CD4-positive, alpha-beta T cell treated with Interferon gamma for 1 hour (primary cell): Measurements from ENCODE around the gene CBR1.
"Not testable (repeated sequence)": the region's sequence is repeated elsewhere in the genome, so short reads cannot be mapped to it uniquely, and the experiment has no call there.

Source experiments
- DNase-seq: peaks from one replicate; pipeline ENCODE4 v3.0.0-alpha.2; 2020

The CBR1 gene

GRCh38 chr21:36082237-36082664 lies 12.4 kb downstream of the CBR1 start:
- no peak for DNase-seq

- no peak for DNase-seq
These were observed 17.7 kb downstream of the CBR1 start for GRCh38 chr21:36087362-36088138.

DNA sequence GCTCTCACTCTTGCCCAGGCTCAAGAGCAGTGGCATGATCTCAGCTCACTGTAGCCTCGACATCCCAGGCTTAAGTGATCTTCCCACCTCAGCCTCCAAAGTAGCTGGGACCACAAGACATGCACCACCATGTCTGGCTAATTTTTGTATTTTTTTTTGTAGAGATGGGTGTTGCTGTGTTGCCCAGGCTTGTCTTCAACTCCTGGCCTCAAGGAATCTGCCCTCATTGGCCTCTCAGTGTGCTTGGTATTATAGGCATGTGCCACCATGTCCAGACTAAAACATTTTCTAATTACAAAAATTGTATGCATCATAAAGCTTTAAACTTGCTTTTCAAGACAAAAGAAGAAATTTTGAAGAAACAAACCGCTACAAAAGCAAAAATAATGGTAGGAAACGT lies 20.1 kb downstream of the CBR1 start:
- no peak for DNase-seq

DNA sequence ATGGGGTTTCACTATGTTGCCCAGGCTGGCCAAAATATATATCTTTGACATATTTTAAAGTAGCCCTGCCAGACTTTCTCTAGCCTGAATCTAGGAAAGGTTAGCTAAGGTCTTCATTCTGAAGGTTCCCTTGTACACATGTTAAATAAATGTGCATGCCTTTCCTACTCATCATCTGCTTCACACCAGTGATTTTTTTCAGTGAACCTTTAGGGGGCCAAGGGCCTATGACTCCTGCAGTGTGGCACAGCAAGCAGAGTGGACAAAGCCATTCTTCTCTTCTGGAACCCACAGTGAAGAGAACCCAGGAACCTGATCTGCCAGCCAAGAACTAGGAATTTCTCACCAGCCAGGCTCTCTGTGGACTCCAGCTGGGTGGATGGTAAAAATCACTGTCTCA lies 22.9 kb downstream of the CBR1 start:
- DNase-seq = no peak

DNA sequence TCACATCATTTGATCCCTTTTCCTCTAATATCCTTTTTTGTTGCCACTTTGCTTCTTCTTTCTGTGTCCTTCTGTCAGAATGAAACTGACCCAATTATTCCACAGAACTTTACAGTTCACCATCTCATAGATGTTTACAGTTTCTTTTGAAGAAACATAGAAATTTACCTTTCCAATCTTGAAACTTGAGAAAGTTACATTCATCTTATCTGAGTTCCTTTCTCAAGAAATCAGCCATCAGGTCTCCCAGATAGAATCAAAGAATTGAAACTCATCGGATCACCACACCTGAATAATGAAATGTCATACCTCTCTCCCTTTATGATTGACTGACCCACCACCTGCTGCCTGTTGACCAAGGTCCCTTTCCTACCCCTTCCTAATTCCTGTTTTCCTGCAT lies 23.7 kb downstream of the CBR1 start:
- DNase-seq = no peak

GRCh38 chr21:36096398-36097290 lies 26.8 kb downstream of the CBR1 start:
- no peak for DNase-seq

DNA sequence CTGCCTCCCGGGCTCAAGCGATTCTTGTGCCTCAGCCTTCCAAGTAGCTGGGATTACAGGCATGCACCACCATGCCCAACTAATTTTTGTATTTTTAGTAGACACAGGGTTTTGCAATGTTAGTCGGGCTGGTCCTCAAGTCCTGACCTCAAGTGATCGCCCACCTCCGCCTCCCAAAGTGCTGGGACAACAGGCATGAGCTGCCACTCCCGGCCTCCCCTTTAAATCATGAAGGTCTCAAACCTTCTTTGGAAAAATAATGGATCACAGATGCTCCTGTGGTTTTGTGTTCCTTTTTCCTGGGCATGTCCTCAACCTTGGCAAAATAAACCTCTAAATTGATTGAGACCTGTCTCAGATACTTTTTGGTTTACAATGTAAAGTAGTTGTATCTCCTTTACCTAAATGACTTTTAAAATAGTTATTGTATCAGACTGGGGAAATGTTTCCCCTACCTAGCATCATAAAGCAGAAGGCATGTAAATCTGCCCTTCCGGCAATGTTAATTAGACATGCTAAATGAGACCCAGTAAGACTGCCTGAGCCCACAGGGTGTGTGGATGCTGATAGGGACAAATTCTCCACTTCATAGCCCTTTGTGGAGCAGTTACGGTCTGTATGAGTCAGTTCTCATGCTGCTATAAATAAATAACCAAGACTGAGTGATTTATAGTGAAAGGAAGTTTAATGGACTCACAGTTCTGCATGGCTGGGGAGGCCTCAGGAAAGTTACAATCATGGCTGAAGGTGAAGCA lies 27.8 kb downstream of the CBR1 start:
- DNase-seq = no peak

DNA sequence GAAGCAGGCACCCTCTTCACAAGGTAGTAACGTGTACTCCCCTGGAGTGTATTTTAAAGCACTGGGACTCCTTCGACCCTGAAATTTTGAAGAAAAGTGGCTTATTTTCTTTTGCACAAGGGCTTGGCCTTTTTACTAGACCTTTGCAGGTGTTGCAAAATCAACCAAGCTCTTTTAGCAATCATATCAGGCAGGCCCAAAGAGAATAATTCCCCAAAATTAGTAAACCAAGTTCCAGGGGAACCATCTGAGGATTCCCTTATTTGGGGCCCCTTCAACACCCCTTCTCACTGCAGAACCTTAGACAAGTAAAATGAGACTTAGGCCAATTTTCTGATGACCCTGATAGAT lies 28.3 kb downstream of the CBR1 start:
- DNase-seq = no peak

- no peak for DNase-seq
These were observed 29.2 kb downstream of the CBR1 start for GRCh38 chr21:36099000-36099399.

GRCh38 chr21:36099695-36100211 lies 29.9 kb downstream of the CBR1 start:
- not testable (repeated sequence) for DNase-seq

DNA sequence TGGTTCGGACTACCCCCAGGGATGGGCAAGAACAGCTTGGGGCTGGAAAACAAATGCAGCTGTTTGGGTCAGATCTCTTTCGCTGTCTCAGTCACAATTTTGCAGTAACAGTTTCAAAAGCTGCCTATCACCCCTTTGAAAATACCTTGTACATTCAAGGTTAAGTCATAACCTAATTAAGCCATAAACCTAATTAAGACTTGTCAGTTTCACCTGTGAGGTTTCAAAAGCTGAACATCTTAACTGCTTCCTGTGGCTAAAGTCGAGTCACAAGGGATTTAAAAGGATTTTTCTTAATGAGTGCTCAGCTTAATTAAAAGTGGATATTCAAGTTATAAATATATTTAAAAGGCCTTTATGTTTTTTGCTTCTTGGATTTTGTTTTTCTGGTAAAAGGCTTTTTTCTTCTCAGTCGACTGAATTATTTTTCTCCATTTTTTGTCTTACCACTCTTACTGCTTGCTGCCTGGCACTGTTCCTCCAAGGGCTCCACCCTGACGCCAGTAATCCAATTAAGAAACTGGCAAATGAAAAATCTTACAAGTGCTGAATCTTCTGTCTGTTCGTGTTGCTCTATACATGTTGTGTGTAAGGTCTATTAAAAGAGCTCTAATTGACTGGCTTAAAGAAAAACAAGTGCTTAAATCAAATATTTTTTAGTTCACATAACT lies 31.3 kb downstream of the CBR1 start:
- no peak for DNase-seq

DNA sequence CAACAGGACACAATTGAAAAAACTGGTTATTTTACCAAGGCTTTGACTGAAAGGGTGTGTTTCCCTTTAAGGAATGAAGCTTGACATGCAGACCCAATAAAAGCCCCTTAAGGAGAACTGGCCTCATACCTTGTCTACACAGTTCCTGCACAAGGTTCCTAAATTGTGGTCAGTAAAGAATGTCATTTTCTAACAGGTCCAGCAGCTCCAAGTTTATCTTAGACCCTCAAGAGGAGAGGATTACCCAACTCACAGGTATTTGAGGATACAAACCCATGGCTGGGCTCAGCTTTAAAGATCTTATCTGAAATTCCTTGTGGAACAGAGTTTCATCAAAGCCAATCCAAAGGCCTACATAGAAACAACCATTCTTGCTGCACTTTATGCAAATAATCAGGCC lies 33.6 kb downstream of the CBR1 start:
- DNase-seq = no peak

GRCh38 chr21:36104317-36105300 lies 34.8 kb downstream of the CBR1 start:
- DNase-seq = peak; percentile 34

- DNase-seq = no peak
These were observed 35.6 kb downstream of the CBR1 start for GRCh38 chr21:36105327-36105842.

DNA sequence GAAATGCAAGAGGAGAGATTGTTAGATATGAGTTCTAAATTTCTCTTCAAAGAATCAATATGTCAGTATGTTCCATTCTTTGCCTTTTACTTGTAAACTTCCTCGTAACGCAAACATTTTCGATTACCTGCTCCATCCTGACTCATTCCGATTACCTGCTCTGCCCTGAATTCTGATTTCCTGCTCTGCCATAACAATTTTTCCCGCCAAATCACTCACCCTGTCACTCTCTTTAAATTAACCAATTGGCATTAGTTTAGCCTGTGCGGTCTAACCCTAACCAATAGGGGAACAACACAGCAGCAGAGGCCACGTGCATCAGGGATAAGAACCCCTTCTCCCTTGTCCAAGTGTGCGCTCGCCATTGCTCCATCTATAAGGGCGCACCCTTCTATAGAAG lies 40.0 kb downstream of the CBR1 start:
- DNase-seq = no peak

- DNase-seq = no peak
These were observed 41.4 kb downstream of the CBR1 start for GRCh38 chr21:36111238-36111637.

GRCh38 chr21:36113647-36114428 lies 44.0 kb downstream of the CBR1 start:
- no peak for DNase-seq

DNA sequence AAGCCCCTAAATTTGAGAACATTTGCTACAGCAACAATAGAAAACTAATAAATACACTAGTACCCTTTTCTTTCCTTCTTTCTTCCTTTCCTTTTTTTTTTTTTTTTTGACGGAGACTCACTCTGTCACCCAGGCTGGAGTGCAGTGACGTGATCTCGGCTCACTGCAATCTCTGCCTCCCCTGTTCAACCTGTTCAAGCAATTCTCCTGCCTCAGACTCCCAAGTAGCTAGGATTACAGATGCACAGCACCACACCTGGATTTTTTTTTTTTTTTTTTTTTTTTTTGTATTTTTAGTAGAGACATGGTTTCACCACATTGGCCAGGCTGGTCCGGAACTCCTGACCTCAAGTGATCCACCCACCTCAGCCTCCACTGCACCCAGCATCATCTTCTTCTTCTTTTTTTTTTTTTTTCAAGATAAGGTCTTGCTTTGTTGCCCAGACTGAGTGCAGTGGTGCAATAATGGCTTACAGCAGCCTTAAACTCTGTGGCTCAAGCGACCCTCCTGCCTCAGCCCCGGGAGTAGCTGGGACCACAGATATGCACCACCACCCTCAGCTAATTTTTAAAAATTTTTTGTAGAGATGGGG lies 45.4 kb downstream of the CBR1 start:
- no peak for DNase-seq

- no peak for DNase-seq
These were observed 47.5 kb downstream of the CBR1 start for GRCh38 chr21:36117286-36117741.
